Activated T-cell treated with anti-CD3 and anti-CD28 coated beads, Interleukin-2, amount 50 U/mL, for 24 hours (primary cell): Measurements from ENCODE around the gene PCIF1.
"Not testable (repeated sequence)": the region's sequence is repeated elsewhere in the genome, so short reads cannot be mapped to it uniquely, and the experiment has no call there.

ENCODE experiments used
- DNase-seq: peaks from one replicate; pipeline ENCODE4 v3.0.0-alpha.2; 2020
- H3K27ac Mint-ChIP-seq: 2 replicates; pipeline ENCODE4 v1.8.0; 2020; ENCODE audit warnings: mild to moderate bottlenecking, mixed read lengths
- H3K27me3 Mint-ChIP-seq: 2 replicates; pipeline ENCODE4 v1.8.0; 2020; ENCODE audit warnings: mixed read lengths
- H3K36me3 Mint-ChIP-seq: 2 replicates; pipeline ENCODE4 v1.8.0; 2020; ENCODE audit warnings: low read depth, mixed read lengths
- H3K4me1 Mint-ChIP-seq: 2 replicates; pipeline ENCODE4 v1.8.0; 2020; ENCODE audit warnings: low read depth, mixed read lengths
- H3K4me3 Mint-ChIP-seq: 2 replicates; pipeline ENCODE4 v1.8.0; 2020; ENCODE audit warnings: mild to moderate bottlenecking, moderate library complexity, mixed read lengths
- H3K9me3 Mint-ChIP-seq: 2 replicates; pipeline ENCODE4 v1.8.0; 2020; ENCODE audit warnings: mixed read lengths

The PCIF1 gene

DNA sequence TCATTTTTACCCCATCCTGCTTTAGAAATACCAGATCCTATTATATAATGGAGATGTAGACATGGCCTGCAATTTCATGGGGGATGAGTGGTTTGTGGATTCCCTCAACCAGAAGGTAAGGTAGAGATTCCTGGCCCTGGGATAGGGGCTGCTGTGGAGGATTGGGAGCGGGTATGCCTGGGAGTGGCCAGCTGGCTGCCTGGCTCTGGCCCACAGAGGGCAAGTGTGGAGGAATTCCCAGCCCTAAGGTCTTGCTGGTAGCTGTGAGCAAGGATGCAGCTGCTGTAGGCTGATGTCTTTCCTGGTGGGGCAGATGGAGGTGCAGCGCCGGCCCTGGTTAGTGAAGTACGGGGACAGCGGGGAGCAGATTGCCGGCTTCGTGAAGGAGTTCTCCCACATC is 36.8 kb upstream of the PCIF1 start:
- H3K4me3 Mint-ChIP-seq: no peak overlapping the region
- H3K9me3 Mint-ChIP-seq: no peaks in the 10 kb centered on the region
- no peak overlapping the region for H3K27ac Mint-ChIP-seq
- peaks cover 62% of the 10 kb centered on the region for H3K36me3 Mint-ChIP-seq
- no peaks in the 10 kb centered on the region for H3K27me3 Mint-ChIP-seq
- no peak for DNase-seq
- peaks cover 13% of the 10 kb centered on the region for H3K4me1 Mint-ChIP-seq

DNA sequence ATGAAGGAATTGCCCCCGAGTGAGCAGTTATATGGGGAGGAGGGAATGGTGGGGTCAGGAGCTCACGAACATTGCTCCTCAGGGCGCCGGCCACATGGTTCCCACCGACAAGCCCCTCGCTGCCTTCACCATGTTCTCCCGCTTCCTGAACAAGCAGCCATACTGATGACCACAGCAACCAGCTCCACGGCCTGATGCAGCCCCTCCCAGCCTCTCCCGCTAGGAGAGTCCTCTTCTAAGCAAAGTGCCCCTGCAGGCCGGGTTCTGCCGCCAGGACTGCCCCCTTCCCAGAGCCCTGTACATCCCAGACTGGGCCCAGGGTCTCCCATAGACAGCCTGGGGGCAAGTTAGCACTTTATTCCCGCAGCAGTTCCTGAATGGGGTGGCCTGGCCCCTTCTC is 36.2 kb upstream of the PCIF1 start:
- no peak overlapping the region for H3K4me3 Mint-ChIP-seq
- H3K27ac Mint-ChIP-seq: no peak overlapping the region
- peaks cover 56% of the 10 kb centered on the region for H3K36me3 Mint-ChIP-seq
- H3K4me1 Mint-ChIP-seq: peaks cover 7% of the 10 kb centered on the region
- no peaks in the 10 kb centered on the region for H3K9me3 Mint-ChIP-seq
- no peak for DNase-seq
- no peaks in the 10 kb centered on the region for H3K27me3 Mint-ChIP-seq

DNA sequence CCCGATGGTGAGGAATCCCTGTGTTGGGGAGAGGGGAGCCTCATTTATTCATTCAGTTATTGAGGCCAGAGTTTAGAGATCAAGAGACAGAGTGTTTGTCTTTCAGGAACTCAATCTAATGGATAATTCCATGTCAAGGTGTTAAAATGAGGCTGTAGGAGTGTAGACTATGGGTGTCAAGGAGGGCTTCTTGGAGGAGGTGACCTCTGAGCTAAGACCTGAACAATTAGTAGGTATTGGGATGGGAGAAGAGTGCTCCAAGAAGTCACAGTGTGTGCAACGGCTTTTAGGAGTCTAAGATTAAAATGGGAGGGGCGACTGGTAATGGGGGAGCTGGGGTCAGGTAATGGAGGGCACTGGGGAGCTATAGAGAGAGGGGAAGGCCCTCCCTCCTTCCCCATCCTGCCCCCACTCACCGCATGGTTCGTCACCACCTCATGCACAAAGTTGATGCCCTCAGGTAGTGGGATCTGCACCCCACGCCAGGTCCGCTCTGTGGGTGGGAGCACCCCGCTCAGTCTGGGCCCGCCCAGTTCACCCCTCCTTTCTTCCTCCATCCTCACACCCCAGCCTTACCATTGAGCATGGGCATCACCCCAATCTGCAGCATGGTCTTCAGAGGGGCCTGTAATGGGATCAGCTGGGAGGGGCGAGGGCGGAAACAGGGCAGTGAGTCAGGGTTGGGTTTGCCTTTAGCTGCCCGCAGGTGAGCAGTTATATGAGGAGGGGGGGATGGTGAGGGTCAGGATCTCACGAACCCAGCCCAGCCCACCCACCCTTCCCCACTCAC is 35.2 kb upstream of the PCIF1 start:
- Mint-ChIP-seq H3K4me3 (no peak overlapping the region), H3K36me3 (peaks cover 46% of the 10 kb centered on the region), H3K27me3 (no peaks in the 10 kb centered on the region), H3K4me1 (no peaks in the 10 kb centered on the region), H3K9me3 (no peaks in the 10 kb centered on the region), H3K27ac (no peak overlapping the region)
- DNase-seq: no peak

DNA sequence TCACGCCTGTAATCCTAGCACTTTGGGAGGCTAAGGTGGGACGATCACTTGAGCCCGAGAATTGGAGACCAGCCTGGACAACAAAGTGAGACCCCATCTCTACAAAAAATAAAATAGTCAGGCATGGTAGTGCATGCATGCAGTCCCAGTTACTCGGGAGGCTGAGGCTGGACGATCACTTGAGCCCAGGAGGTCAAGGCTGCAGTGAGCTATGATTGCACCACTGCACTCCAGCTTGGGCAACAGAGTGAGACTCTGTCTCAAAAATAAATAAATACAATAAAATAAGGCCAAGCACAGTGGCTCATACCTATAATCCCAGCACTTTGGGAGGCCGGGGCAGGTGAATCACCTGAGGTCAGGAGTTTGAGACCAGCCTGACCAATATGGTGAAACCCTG is 33.2 kb upstream of the PCIF1 start:
- H3K4me3 Mint-ChIP-seq, H3K4me1 Mint-ChIP-seq, H3K27ac Mint-ChIP-seq, DNase-seq, H3K27me3 Mint-ChIP-seq, H3K9me3 Mint-ChIP-seq: not testable (repeated sequence)
- peaks cover 27% of the 10 kb centered on the region for H3K36me3 Mint-ChIP-seq

DNA sequence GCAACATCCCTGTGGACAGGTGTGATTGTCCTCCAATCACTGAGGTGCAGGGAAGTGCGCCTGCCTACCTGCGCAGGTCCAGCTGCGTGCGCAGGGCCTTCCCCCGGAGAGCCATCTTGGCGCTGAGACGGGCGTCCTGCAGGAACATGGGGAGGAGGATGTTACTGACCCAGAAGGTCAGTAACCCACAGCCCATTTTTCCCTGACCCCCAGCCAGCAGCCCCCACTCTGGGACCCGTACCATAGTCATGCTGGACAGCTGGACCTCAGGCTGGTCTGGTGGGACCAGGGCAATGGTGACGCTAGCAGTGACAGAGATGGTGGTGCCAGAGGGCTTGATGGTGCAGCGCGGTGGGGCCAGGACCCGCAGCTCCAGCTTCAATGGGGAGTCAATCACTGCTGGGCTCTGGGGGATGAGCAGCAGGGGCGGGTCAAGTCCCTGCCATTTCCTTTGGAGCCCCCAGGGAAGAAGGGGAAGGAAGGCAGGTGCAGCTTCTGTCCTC is 32.2 kb upstream of the PCIF1 start:
- no peak overlapping the region for H3K27ac Mint-ChIP-seq
- H3K27me3 Mint-ChIP-seq: no peaks in the 10 kb centered on the region
- H3K4me3 Mint-ChIP-seq: no peak overlapping the region
- H3K4me1 Mint-ChIP-seq: no peaks in the 10 kb centered on the region
- peaks cover 18% of the 10 kb centered on the region for H3K36me3 Mint-ChIP-seq
- no peaks in the 10 kb centered on the region for H3K9me3 Mint-ChIP-seq
- no peak for DNase-seq

DNA sequence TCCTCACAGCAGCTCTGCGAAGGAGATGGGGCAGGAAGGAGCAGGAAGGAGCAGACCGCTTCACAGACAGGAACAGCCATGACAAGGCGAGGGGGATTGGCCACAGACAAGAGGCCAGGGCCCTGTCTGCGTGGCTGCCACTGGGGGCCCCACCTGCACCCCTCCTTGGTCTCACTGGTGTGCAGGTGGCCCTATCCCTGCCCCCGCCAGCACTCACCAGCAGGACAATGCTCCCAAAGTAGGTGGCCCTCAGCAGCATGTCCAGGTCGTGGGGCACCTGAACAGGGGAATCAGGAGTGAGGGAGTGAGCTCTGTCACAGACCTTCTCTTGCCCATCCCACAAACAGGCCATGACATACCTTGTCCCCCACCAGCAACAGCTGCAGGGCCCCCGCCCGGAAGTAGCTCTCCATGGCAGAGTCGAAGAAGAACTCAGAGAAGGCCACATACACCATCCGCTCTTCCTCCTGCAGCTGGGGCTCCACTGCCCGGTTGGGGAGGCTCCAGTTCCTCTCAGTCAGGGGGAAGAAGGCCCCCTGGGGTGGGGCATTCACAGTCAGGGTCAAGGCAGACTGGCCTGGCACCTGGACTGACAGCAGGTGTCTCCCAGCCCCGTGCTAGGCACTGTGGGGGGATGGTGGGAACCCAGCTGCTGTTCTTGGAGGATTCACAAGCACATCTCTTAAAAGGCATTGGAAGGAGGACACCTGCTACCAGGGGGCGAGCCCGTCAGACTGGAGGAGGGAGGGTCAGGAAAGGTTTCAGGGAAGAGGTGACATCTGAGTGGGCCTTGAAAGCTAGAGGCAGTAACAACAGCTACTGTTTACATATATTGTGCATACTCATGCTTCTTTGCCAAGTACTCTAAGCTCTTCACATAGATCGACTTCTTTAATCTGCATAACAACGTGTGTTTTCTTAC is 29.6 kb upstream of the PCIF1 start:
- Mint-ChIP-seq H3K9me3 (no peaks in the 10 kb centered on the region), H3K4me3 (no peak overlapping the region), H3K36me3 (no peaks in the 10 kb centered on the region), H3K27ac (no peak overlapping the region), H3K27me3 (no peaks in the 10 kb centered on the region), H3K4me1 (no peaks in the 10 kb centered on the region)
- DNase-seq: no peak

DNA sequence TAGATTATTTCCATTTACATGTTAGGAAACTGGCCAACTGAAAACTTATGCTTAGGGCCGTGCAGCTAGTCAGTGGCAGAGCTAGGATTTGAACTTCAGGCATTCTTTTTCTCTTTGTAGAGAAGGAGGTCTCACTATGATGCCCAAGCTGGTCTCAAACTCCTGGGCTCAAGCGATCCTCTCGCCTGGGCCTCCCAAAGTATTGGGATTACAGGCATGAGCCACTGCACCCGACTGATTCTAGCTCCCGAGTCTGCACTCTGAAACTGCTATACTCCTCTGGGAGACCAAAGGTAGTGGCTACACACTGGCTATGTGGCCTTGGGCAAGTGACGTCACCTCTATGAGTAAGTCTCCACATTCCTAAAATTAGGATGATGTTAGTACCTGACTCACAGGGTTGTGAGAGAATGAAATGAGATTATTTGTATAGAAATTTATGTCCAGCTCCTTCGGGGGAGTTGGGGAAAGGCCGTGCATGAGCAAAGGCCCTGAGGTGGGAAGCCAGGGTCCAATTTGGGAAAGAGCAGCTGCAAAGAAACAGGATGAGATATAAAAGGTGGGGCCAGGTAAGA is 28.9 kb upstream of the PCIF1 start:
- Mint-ChIP-seq H3K36me3 (no peaks in the 10 kb centered on the region), H3K4me3 (no peak overlapping the region), H3K27me3 (no peaks in the 10 kb centered on the region), H3K27ac (no peak overlapping the region), H3K4me1 (peaks cover 2% of the 10 kb centered on the region), H3K9me3 (no peaks in the 10 kb centered on the region)
- DNase-seq: no peak

DNA sequence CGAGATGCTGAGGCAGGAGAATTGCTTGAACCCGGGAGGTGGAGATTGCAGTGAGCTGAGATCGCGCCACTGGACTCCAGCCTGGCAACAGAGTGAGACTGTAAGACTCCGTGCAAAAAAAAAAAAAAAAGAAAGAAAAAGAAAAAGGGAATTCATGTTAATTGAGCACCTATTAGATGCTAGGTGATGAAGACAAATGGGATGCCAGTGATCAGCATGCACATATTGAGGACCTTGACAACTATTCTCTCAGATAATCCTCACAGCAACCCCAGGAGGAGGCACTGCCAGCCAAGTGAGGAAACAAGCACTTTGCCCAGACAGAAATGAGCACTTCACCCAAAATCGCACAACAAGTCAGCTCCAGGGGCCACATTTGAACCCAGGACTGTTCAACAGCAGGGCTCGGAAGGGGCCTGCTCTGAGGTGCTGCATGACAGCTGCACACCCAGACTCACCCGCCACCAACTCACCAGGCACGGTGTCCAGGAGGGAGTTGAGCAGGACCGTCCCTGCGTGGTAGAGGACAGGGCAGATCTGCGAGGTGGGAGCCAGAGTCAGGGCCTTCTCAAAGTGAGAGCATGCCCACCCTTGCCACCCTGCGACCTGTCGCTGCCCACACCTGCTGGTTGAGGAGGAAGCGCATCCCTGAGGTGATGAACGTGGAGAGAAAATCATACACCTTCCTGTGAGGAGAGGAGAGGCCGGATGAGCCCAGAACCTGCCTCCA is 27.1 kb upstream of the PCIF1 start:
- no peaks in the 10 kb centered on the region for H3K9me3 Mint-ChIP-seq
- no peak for DNase-seq
- H3K4me1 Mint-ChIP-seq: peaks cover 18% of the 10 kb centered on the region
- H3K27me3 Mint-ChIP-seq: peaks cover 7% of the 10 kb centered on the region
- no peaks in the 10 kb centered on the region for H3K36me3 Mint-ChIP-seq
- no peak overlapping the region for H3K27ac Mint-ChIP-seq
- H3K4me3 Mint-ChIP-seq: no peak overlapping the region

DNA sequence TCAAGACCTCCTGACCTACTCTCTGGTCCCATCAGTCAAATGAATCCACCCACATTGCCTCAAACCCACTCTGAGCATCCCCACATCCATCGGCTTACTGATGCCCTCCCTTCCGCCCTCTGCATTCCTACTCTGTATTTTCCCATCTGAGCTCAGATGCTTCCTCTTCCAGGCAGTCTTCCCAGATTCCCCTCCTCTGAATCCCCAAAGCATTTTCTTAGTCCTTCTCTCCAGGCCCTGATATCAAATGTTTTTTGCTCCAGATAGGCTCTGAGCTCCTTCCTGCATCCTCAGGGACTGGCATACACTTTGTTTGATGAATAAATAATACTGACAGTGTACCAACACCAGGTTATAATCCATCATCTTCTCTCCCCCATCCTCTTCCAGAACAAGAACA is 26.4 kb upstream of the PCIF1 start:
- Mint-ChIP-seq H3K4me3 (no peak overlapping the region), H3K36me3 (no peaks in the 10 kb centered on the region), H3K27me3 (peaks cover 10% of the 10 kb centered on the region), H3K9me3 (no peaks in the 10 kb centered on the region), H3K27ac (no peak overlapping the region), H3K4me1 (peaks cover 21% of the 10 kb centered on the region)
- DNase-seq: no peak

DNA sequence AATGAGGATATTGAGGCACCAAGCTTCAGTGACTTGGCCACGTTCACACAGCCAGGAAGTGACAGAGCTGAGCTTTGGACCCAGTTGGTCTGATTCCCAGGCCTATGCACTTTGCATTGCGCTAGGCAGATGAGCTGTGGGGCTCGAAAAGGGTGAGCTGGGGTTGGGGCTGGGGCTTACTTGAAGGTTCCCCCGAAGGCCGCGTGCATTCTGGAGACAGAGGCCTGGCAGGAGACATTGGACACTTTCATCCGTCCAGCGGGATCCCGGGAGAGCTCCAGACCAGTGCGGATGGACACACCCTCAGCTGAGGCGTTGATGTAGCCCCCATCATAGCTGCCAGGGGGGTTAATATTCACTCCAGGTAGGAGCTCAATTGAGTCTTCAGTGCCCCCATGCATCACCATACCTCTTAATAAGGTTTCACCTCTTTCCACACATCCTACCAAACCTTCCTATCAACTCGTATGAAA is 25.1 kb upstream of the PCIF1 start:
- Mint-ChIP-seq H3K9me3 (no peaks in the 10 kb centered on the region), H3K4me1 (peaks cover 22% of the 10 kb centered on the region), H3K36me3 (no peaks in the 10 kb centered on the region), H3K4me3 (no peak overlapping the region), H3K27me3 (peaks cover 16% of the 10 kb centered on the region), H3K27ac (no peak overlapping the region)
- DNase-seq: no peak

DNA sequence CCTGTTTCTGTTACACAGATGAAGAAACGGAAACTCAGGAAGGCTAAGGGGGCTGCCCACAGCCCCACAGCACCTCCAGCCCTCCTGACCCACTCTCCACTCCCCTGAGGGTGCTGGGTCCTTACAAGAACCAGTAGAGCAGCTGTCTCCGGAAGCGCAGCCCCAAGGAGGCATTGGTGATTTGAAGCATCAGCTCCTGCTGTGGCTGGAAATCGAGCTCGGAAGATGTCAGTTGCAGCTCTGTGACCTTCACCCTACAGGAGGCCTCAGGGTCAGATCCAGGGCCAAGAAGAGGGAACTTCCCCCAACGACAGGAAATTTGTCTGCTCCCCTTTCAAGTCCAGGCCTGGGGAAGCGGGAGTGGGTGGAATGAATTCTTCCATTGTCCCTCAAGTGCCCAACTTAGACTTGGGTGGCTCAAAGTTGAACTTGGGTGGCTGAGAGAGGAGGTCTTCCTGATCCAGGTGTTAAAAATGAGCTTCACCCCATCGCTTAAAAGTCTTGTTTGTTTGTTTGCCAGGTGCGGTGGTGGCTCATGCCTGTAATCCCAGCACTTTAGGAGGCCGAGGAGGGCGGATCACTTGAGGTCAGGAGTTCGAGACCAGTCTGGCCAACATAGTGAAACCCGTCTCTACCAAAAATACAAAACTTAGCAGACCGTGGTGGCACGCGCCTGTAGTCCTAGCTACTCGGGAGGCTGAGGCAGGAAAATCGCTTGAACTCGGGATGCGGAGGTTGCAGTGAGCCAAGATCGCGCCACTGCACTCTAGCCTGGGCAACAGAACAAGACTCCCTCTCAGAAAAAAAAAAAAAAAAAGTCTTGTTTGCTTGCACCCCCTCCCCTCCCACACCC is 24.4 kb upstream of the PCIF1 start:
- no peaks in the 10 kb centered on the region for H3K36me3 Mint-ChIP-seq
- peaks cover 20% of the 10 kb centered on the region for H3K27me3 Mint-ChIP-seq
- no peak for DNase-seq
- peak overlapping the region; percentile 78 for H3K27ac Mint-ChIP-seq
- H3K9me3 Mint-ChIP-seq: no peaks in the 10 kb centered on the region
- H3K4me3 Mint-ChIP-seq: peak overlapping the region; percentile 80
- peaks cover 22% of the 10 kb centered on the region for H3K4me1 Mint-ChIP-seq

DNA sequence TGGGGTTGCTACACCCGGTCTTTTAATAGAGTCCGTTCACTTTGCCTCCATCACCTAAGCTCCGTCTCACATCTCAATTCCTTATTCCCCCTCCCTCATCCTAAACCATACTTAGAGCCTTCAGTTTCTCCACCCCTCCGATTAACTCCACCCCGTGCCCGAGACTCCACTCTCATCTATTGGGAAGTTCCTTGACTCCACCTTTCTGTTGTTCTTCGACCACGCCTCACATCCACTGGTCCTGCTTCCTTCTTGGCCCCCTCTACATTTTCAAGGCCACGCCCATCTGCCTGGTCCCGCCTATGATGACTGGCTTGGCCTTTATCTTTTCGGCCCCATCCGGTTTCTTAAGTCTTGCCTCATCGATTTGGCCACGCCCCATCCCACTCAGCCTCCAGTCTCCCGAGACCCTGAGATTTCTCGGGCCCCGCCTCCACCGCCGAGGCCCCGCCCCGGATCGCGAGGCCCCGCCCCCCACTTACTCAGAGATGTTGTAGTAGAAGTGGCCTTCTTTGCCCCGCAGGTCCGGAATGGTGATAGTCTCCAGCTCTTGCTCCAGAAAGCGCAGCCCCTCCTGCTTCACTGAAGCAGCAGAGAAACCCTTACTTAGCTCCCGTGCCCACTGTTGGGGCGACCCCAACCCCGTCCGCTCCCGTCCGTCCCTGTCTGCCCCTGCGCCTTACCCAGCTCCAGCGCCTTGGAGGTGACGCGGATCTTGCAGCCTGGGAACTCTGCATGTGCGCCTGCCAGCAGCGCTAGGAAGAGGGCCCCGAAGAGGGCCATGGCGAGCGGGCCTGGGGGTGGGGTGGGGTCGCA is 23.6 kb upstream of the PCIF1 start:
- Mint-ChIP-seq H3K4me3 (peak overlapping the region; percentile 80), H3K27me3 (peaks cover 25% of the 10 kb centered on the region), H3K9me3 (no peaks in the 10 kb centered on the region), H3K27ac (peak overlapping the region; percentile 83), H3K36me3 (no peaks in the 10 kb centered on the region), H3K4me1 (peaks cover 22% of the 10 kb centered on the region)
- DNase-seq: peak; percentile 98
